ENCODE results near the gene OR8D4.

OR8D4 gene

GRCh38 chr11:123904932-123905331 lies 3.0 kb downstream of the OR8D4 start:
- Histone ChIP-seq H3K36me3 (ENCODE audit: control insufficient read depth, insufficient read depth, low read length) (no peaks in the 10 kb centered on the region), H3K4me1 (ENCODE audit: control insufficient read depth, insufficient read depth, low read length) (peaks cover 15% of the 10 kb centered on the region; the same call in 1 of the 2 replicates), H3K4me3 (ENCODE audit: low read depth, low read length) (no peak overlapping the region), H3K27ac (ENCODE audit: low read depth, low read length) (no peak overlapping the region), H3K9ac (ENCODE audit: low read depth, low read length) (no peak overlapping the region), H3K27me3 (ENCODE audit: control insufficient read depth, insufficient read depth, low read length) (no peaks in the 10 kb centered on the region), H3K9me3 (ENCODE audit: control insufficient read depth, insufficient read depth, low read length) (no peaks in the 10 kb centered on the region)

- Histone ChIP-seq H3K27ac (ENCODE audit: low read depth, low read length) (no peak overlapping the region), H3K9ac (ENCODE audit: low read depth, low read length) (no peak overlapping the region), H3K9me3 (ENCODE audit: control insufficient read depth, insufficient read depth, low read length) (no peaks in the 10 kb centered on the region), H3K4me1 (ENCODE audit: control insufficient read depth, insufficient read depth, low read length) (peaks cover 15% of the 10 kb centered on the region; the same call in 1 of the 2 replicates), H3K36me3 (ENCODE audit: control insufficient read depth, insufficient read depth, low read length) (no peaks in the 10 kb centered on the region), H3K27me3 (ENCODE audit: control insufficient read depth, insufficient read depth, low read length) (no peaks in the 10 kb centered on the region), H3K4me3 (ENCODE audit: low read depth, low read length) (no peak overlapping the region)
These were observed 3.9 kb downstream of the OR8D4 start for GRCh38 chr11:123905826-123906225.

- H3K27me3 ChIP-seq (ENCODE audit: control insufficient read depth, insufficient read depth, low read length) = no peaks in the 10 kb centered on the region
- H3K4me1 ChIP-seq (ENCODE audit: control insufficient read depth, insufficient read depth, low read length) = no peaks in the 10 kb centered on the region
- H3K36me3 ChIP-seq (ENCODE audit: control insufficient read depth, insufficient read depth, low read length) = no peaks in the 10 kb centered on the region
- H3K27ac ChIP-seq (ENCODE audit: low read depth, low read length) = no peak overlapping the region
- no peak overlapping the region for H3K9ac ChIP-seq (ENCODE audit: low read depth, low read length)
- no peaks in the 10 kb centered on the region for H3K9me3 ChIP-seq (ENCODE audit: control insufficient read depth, insufficient read depth, low read length)
- no peak overlapping the region for H3K4me3 ChIP-seq (ENCODE audit: low read depth, low read length)
These were observed 19.0 kb downstream of the OR8D4 start for GRCh38 chr11:123920943-123921342.

GRCh38 chr11:123924027-123924426 lies 22.1 kb downstream of the OR8D4 start:
- Histone ChIP-seq H3K9me3 (ENCODE audit: control insufficient read depth, insufficient read depth, low read length) (no peaks in the 10 kb centered on the region), H3K27ac (ENCODE audit: low read depth, low read length) (no peak overlapping the region), H3K9ac (ENCODE audit: low read depth, low read length) (no peak overlapping the region), H3K4me3 (ENCODE audit: low read depth, low read length) (no peak overlapping the region), H3K27me3 (ENCODE audit: control insufficient read depth, insufficient read depth, low read length) (no peaks in the 10 kb centered on the region), H3K36me3 (ENCODE audit: control insufficient read depth, insufficient read depth, low read length) (no peaks in the 10 kb centered on the region), H3K4me1 (ENCODE audit: control insufficient read depth, insufficient read depth, low read length) (no peaks in the 10 kb centered on the region)

GRCh38 chr11:123939317-123939716 lies 37.4 kb downstream of the OR8D4 start, which contains the start of gene OR4D5:
OR4D5 (plus strand) TSS chr11:123939617; CDS start chr11:123939617, 0 bp downstream.
- Histone ChIP-seq H3K27ac (ENCODE audit: low read depth, low read length) (no peak within 1 kb of the TSS), H3K4me3 (ENCODE audit: low read depth, low read length) (no peak within 1 kb of the TSS), H3K36me3 (ENCODE audit: control insufficient read depth, insufficient read depth, low read length) (no peaks in the 10 kb centered on the region), H3K9me3 (ENCODE audit: control insufficient read depth, insufficient read depth, low read length) (no peaks in the 10 kb centered on the region), H3K9ac (ENCODE audit: low read depth, low read length) (no peak within 1 kb of the TSS), H3K4me1 (ENCODE audit: control insufficient read depth, insufficient read depth, low read length) (no peaks in the 10 kb centered on the region), H3K27me3 (ENCODE audit: control insufficient read depth, insufficient read depth, low read length) (no peaks in the 10 kb centered on the region)

GRCh38 chr11:123942413-123942812 lies 40.4 kb downstream of the OR8D4 start:
- no peaks in the 10 kb centered on the region for H3K36me3 ChIP-seq (ENCODE audit: control insufficient read depth, insufficient read depth, low read length)
- H3K27me3 ChIP-seq (ENCODE audit: control insufficient read depth, insufficient read depth, low read length) = no peaks in the 10 kb centered on the region
- no peak overlapping the region for H3K9ac ChIP-seq (ENCODE audit: low read depth, low read length)
- H3K27ac ChIP-seq (ENCODE audit: low read depth, low read length) = no peak overlapping the region
- H3K4me3 ChIP-seq (ENCODE audit: low read depth, low read length) = no peak overlapping the region
- H3K4me1 ChIP-seq (ENCODE audit: control insufficient read depth, insufficient read depth, low read length) = no peaks in the 10 kb centered on the region
- H3K9me3 ChIP-seq (ENCODE audit: control insufficient read depth, insufficient read depth, low read length) = no peaks in the 10 kb centered on the region

GRCh38 chr11:123943738-123944137 lies 41.8 kb downstream of the OR8D4 start, which contains the start of gene OR6T1:
OR6T1 (minus strand) TSS chr11:123943838; CDS start chr11:123943838, 0 bp downstream.
- no peak within 1 kb of the TSS for H3K9ac ChIP-seq (ENCODE audit: low read depth, low read length)
- no peaks in the 10 kb centered on the region for H3K4me1 ChIP-seq (ENCODE audit: control insufficient read depth, insufficient read depth, low read length)
- H3K4me3 ChIP-seq (ENCODE audit: low read depth, low read length) = no peak within 1 kb of the TSS
- no peaks in the 10 kb centered on the region for H3K36me3 ChIP-seq (ENCODE audit: control insufficient read depth, insufficient read depth, low read length)
- no peak within 1 kb of the TSS for H3K27ac ChIP-seq (ENCODE audit: low read depth, low read length)
- no peaks in the 10 kb centered on the region for H3K9me3 ChIP-seq (ENCODE audit: control insufficient read depth, insufficient read depth, low read length)
- H3K27me3 ChIP-seq (ENCODE audit: control insufficient read depth, insufficient read depth, low read length) = no peaks in the 10 kb centered on the region

GRCh38 chr11:123945132-123945531 lies 43.2 kb downstream of the OR8D4 start:
- H3K27ac ChIP-seq (ENCODE audit: low read depth, low read length) = no peak overlapping the region
- H3K9ac ChIP-seq (ENCODE audit: low read depth, low read length) = no peak overlapping the region
- no peak overlapping the region for H3K4me3 ChIP-seq (ENCODE audit: low read depth, low read length)
- no peaks in the 10 kb centered on the region for H3K36me3 ChIP-seq (ENCODE audit: control insufficient read depth, insufficient read depth, low read length)
- H3K4me1 ChIP-seq (ENCODE audit: control insufficient read depth, insufficient read depth, low read length) = no peaks in the 10 kb centered on the region
- H3K9me3 ChIP-seq (ENCODE audit: control insufficient read depth, insufficient read depth, low read length) = no peaks in the 10 kb centered on the region
- H3K27me3 ChIP-seq (ENCODE audit: control insufficient read depth, insufficient read depth, low read length) = no peaks in the 10 kb centered on the region

GRCh38 chr11:123956752-123957151 lies 54.8 kb downstream of the OR8D4 start:
- H3K4me1 ChIP-seq (ENCODE audit: control insufficient read depth, insufficient read depth, low read length) = no peaks in the 10 kb centered on the region
- no peaks in the 10 kb centered on the region for H3K27me3 ChIP-seq (ENCODE audit: control insufficient read depth, insufficient read depth, low read length)
- no peaks in the 10 kb centered on the region for H3K36me3 ChIP-seq (ENCODE audit: control insufficient read depth, insufficient read depth, low read length)
- H3K9ac ChIP-seq (ENCODE audit: low read depth, low read length) = no peak overlapping the region
- no peak overlapping the region for H3K4me3 ChIP-seq (ENCODE audit: low read depth, low read length)
- 0 out of 2 replicates have a peak, but pooled peaks cover 5% of the 10 kb centered on the region for H3K9me3 ChIP-seq (ENCODE audit: control insufficient read depth, insufficient read depth, low read length)
- no peak overlapping the region for H3K27ac ChIP-seq (ENCODE audit: low read depth, low read length)
